Ovary (tissue), 10 donors: ENCODE data around the gene C6orf118. TPM values are rescaled to one million over a fixed set of nuclear protein-coding genes. Genes with fewer than 3 reads are reported as not detected.

Source experiments
- DNase-seq, 5 donors: peaks; one replicate each; pipeline ENCODE4 v3.0.0-alpha.2; 2019 to 2020
- H3K27ac ChIP-seq, 2 donors: fragments of 200-600 bp; one replicate each; pipeline versions ENCODE4 v1.5.1 to v1.8.0; 2019 to 2022
- H3K27me3 ChIP-seq: fragments of 200-600 bp; one replicate; pipeline ENCODE4 v1.8.0; 2022
- H3K36me3 ChIP-seq: fragments of 200-600 bp; sonication (generic); one replicate; pipeline ENCODE4 v1.5.1; 2019
- H3K4me1 ChIP-seq: one replicate; pipeline ENCODE4 v1.8.1; 2013; ENCODE audit warnings: mild to moderate bottlenecking, moderate library complexity; ENCODE audit not compliant: insufficient read depth
- H3K4me3 ChIP-seq: fragments of 200-600 bp; sonication (generic); one replicate; pipeline ENCODE4 v1.5.1; 2017
- H3K9me3 ChIP-seq, 2 donors: fragments of 200-600 bp in 1 of 2; sonication (generic) in 1 of 2; one replicate each; pipeline versions ENCODE4 v1.5.1 to v1.8.1; 2013 to 2019; ENCODE audit warnings: mild to moderate bottlenecking in 1 of 2, moderate library complexity in 1 of 2
- EP300 ChIP-seq: sonication (generic); formaldehyde crosslinking; IDR thresholded peaks from one replicate; pipeline ENCODE4 v1.6.1; 2017; ENCODE audit warnings: antibody characterized with exemption
- POLR2A ChIP-seq: fragments of 450-650 bp; IDR thresholded peaks from one replicate; pipeline ENCODE4 v1.6.1; 2017; ENCODE audit warnings: antibody characterized with exemption, mild to moderate bottlenecking, moderate library complexity
- WGBS, 3 donors: extraction: QIAGEN DNeasy Blood & Tissue Kit in 1 of 3; methylation state at CpG; one replicate each; pipeline versions ENCODE4 v1.1.5 to v1.1.7; 2013 to 2017; 5-methylcytosine and 5-hydroxymethylcytosine counted together
- intact Hi-C, 4 donors: fragments of 100-400 bp; cut with DNase I; formaldehyde crosslinking; loops; one replicate each; pipeline versions ENCODE4 v1.11.0 to v1.15.1; 2022 to 2023
- long read RNA-seq, 3 donors: library from polyadenylated mRNA in 2 of 3; unstranded in 2 of 3; transcript quantifications; one replicate each; pipeline ENCODE4 v2.0.0 and lab custom pipeline, GENCODE V29; 2021 to 2026
- polyA plus RNA-seq, 2 donors: library from polyadenylated mRNA; stranded (reverse); fragments of 200-250 nt in 1 of 2; fragments of 350-450 nt in 1 of 2; fragmentation: Illumina TruSeq in 1 of 2; extraction: RNeasy Lipid Tissue Mini Kit (QIAGEN cat#74804) in 1 of 2; gene quantifications; one replicate each; pipeline ENCODE4 v1.2.3, GENCODE V29; 2013 to 2014
- total RNA-seq, 7 donors: library from RNA; depleted of rRNA in 2 of 7; stranded (reverse); fragments of >200 nt in 2 of 7; fragmentation: NEBNext Ultra II Directional in 3 of 7; extraction: Animal tissue kit (Norgen Biotek cat#: 25700) in 3 of 7; gene quantifications; one replicate each; pipeline versions ENCODE4 v1.1.0 to v1.2.4, GENCODE V29; 2016 to 2023
- TF ChIP-seq, protein P1 (sequence below), 3 donors: fragments of 450-650 bp in 2 of 3; fragments of 200-600 bp in 1 of 3; IDR thresholded peaks; one replicate each; pipeline versions ENCODE4 v1.5.1 to v1.8.0; 2016 to 2022; ENCODE audit warnings: antibody characterized with exemption in 3 of 3, mild to moderate bottlenecking in 1 of 3
- donor health status: DM: no; HTN: no; CAD: no; lungs with moderate emphysema.
- donor health status: DM: no; HTN: no; CAD: no.
- donor health status: Bipolar disorder and iron deficiency.
- donor health status: DM: yes; HTN: yes; CAD: no.
- donor health status: DM: no; HTN: no; CAD: no.
- donor health status: DM: yes; HTN: yes; CAD: no.

The C6orf118 gene
- total RNA-seq = 10 to 100 TPM in 1 of 7 donors, 1 to 10 TPM in 2, under 1 TPM in 2, not detected in 2; 0.57 to 28.6 (median 1.5) TPM
- polyA plus RNA-seq = under 1 TPM in 1 of 2 donors, not detected in 1; 0.06 TPM
- long read RNA-seq, donor 1 = 0 reads
- long read RNA-seq, donor 2 = 0 reads
- long read RNA-seq, donor 3 = 0 reads

GRCh38 chr6:165308926-165309731, at the start of gene C6orf118:
C6orf118 (minus strand) TSS chr6:165309605; CDS start chr6:165309586, 19 bp downstream.
- H3K36me3 ChIP-seq = no peaks in the 10 kb centered on the region
- TF ChIP-seq EP300 (no peak), POLR2A (no peak)
- TF ChIP-seq, protein P1, sequence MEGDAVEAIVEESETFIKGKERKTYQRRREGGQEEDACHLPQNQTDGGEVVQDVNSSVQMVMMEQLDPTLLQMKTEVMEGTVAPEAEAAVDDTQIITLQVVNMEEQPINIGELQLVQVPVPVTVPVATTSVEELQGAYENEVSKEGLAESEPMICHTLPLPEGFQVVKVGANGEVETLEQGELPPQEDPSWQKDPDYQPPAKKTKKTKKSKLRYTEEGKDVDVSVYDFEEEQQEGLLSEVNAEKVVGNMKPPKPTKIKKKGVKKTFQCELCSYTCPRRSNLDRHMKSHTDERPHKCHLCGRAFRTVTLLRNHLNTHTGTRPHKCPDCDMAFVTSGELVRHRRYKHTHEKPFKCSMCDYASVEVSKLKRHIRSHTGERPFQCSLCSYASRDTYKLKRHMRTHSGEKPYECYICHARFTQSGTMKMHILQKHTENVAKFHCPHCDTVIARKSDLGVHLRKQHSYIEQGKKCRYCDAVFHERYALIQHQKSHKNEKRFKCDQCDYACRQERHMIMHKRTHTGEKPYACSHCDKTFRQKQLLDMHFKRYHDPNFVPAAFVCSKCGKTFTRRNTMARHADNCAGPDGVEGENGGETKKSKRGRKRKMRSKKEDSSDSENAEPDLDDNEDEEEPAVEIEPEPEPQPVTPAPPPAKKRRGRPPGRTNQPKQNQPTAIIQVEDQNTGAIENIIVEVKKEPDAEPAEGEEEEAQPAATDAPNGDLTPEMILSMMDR (IDR thresholded peaks at IDR 0.05) = no peak
- WGBS, 3 donors = 2 to 3% (median 2%) methylated on average over 35 of the region's 35 CpGs
- peak; percentile 28 to 76 (median 51) for DNase-seq
- no peaks in the 10 kb centered on the region for H3K4me1 ChIP-seq
- H3K27me3 ChIP-seq = no peaks in the 10 kb centered on the region
- H3K27ac ChIP-seq = no peak within 1 kb of the TSS
- peak within 1 kb of the TSS; percentile 34 for H3K4me3 ChIP-seq
- no peaks in the 10 kb centered on the region for H3K9me3 ChIP-seq
- intact Hi-C loops = no loop called here

- no peak overlapping the region for H3K27ac ChIP-seq
- H3K4me1 ChIP-seq = no peaks in the 10 kb centered on the region
- whole genome bisulfite sequencing, 3 donors = 77 to 95% (median 81%) methylated on average over 4 of the region's 4 CpGs
- TF ChIP-seq EP300 = no peak
- H3K9me3 ChIP-seq = no peaks in the 10 kb centered on the region
- H3K36me3 ChIP-seq = no peaks in the 10 kb centered on the region
- H3K4me3 ChIP-seq = no peak overlapping the region
- DNase-seq = no peak
- H3K27me3 ChIP-seq = no peaks in the 10 kb centered on the region
- intact Hi-C loops = no loop called here
Measured at GRCh38 chr6:165345700-165346099, 36.3 kb upstream of the C6orf118 start.

GRCh38 chr6:165340532-165340931, 31.1 kb upstream of the C6orf118 start:
- Histone ChIP-seq H3K9me3 (no peaks in the 10 kb centered on the region), H3K36me3 (no peaks in the 10 kb centered on the region), H3K27me3 (no peaks in the 10 kb centered on the region), H3K4me1 (no peaks in the 10 kb centered on the region), H3K27ac (no peak overlapping the region), H3K4me3 (no peak overlapping the region)
- TF ChIP-seq EP300 = no peak
- TF ChIP-seq POLR2A = no peak
- TF ChIP-seq, protein P1 (IDR thresholded peaks at IDR 0.05) = no peak
- WGBS, 3 donors = 72 to 89% (median 77%) methylated on average over 5 of the region's 5 CpGs
- intact Hi-C loops = no loop called here
- no peak for DNase-seq

DNA sequence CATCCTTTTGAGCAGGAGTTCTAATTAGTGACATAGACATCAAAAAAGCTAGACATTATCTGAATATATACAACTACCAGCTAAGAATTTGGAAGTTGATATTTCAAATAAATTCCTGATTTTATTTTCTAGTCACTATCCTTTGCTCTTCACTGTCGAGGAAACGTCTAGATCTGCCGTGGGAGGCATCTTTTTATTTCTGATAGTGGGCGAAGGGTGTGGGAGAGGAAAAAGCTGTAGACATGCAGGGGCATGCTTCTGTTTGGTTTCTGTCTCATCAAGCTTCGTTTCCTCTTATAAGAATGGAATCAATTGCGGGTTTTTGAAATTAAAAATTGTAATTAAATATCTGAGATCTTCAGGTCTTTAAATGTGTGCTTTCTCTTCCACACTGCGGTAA, 16.2 kb upstream of the C6orf118 start:
- intact Hi-C loops = no loop called here
- Histone ChIP-seq H3K27ac (no peak overlapping the region), H3K36me3 (no peaks in the 10 kb centered on the region), H3K27me3 (no peaks in the 10 kb centered on the region), H3K4me1 (no peaks in the 10 kb centered on the region), H3K9me3 (no peaks in the 10 kb centered on the region), H3K4me3 (no peak overlapping the region)
- WGBS, 3 donors = 55 to 65% (median 61%) methylated on average over 7 of the region's 7 CpGs
- no peak for DNase-seq
- TF ChIP-seq EP300 = no peak
- TF ChIP-seq, protein P1 (IDR thresholded peaks at IDR 0.05) = no peak
- no peak for TF ChIP-seq POLR2A

GRCh38 chr6:165321555-165322145, 12.2 kb upstream of the C6orf118 start:
- intact Hi-C loops = no loop called here
- no peak for TF ChIP-seq POLR2A
- no peaks in the 10 kb centered on the region for H3K9me3 ChIP-seq
- H3K27ac ChIP-seq = no peak overlapping the region
- 88 to 89% (median 88%) methylated on average over 1 of the region's 1 CpG for WGBS, 3 donors
- H3K36me3 ChIP-seq = no peaks in the 10 kb centered on the region
- no peaks in the 10 kb centered on the region for H3K4me1 ChIP-seq
- no peak for DNase-seq
- no peaks in the 10 kb centered on the region for H3K27me3 ChIP-seq
- H3K4me3 ChIP-seq = no peak overlapping the region
